A673 (cell line): ENCODE results near the gene CRYBG2. TPM values are rescaled to one million over a fixed set of nuclear protein-coding genes. Genes with fewer than 3 reads are reported as not detected.

Experiments used
- BruUV-seq: library from RNA; stranded (reverse); fragments of 400-500 nt; replicated peaks from 2 replicates; lab custom pipeline; 2021; lab: Mats Ljungman, UMichigan
- CTCF ChIA-PET: fragments of 300-600 bp; sonication (Branson Sonifier 250); formaldehyde crosslinking; loops from one replicate; lab custom pipeline; 2022; ENCODE audit warnings: antibody characterized with exemption; lab: Charles Lee
- POLR2A ChIA-PET: fragments of 300-600 bp; sonication (Branson Sonifier 250); formaldehyde crosslinking; loops from one replicate; lab custom pipeline; 2022; ENCODE audit warnings: antibody characterized with exemption; ENCODE audit not compliant: low non-redundant PET; lab: Charles Lee
- DNase-seq: peaks from one replicate; pipeline ENCODE4 v3.0.0-alpha.2; 2015; ENCODE audit warnings: low spot score
- H3K27ac ChIP-seq: fragments of 200-600 bp; sonication (generic); 2 replicates; pipeline ENCODE4 v1.5.1; 2016; ENCODE audit warnings: mixed run types, low read depth, mild to moderate bottlenecking, mixed read lengths, antibody characterized with exemption, low read length; ENCODE audit not compliant: poor library complexity, severe bottlenecking
- H3K27me3 ChIP-seq: fragments of 200-600 bp; sonication (generic); replicated peaks from 2 replicates; pipeline ENCODE4 v1.6.1; 2017; ENCODE audit warnings: mixed run types, low read depth, mild to moderate bottlenecking, mixed read lengths, antibody characterized with exemption, low read length; ENCODE audit not compliant: insufficient read depth, poor library complexity
- H3K36me3 ChIP-seq: fragments of 200-600 bp; sonication (generic); 2 replicates; pipeline ENCODE4 v1.6.1; 2016; ENCODE audit warnings: mixed run types, mild to moderate bottlenecking, mixed read lengths, antibody characterized with exemption, low read length; ENCODE audit not compliant: insufficient read depth, poor library complexity, severe bottlenecking
- H3K4me1 ChIP-seq: fragments of 200-600 bp; sonication (generic); 2 replicates; pipeline ENCODE4 v1.6.1; 2017; ENCODE audit warnings: mixed run types, mild to moderate bottlenecking, mixed read lengths, antibody characterized with exemption, low read length; ENCODE audit not compliant: insufficient read depth, poor library complexity, severe bottlenecking
- H3K4me3 ChIP-seq: fragments of 200-600 bp; sonication (generic); 2 replicates; pipeline ENCODE4 v1.5.1; 2016; ENCODE audit warnings: low read depth, mixed run types, mild to moderate bottlenecking, mixed read lengths, low read length; ENCODE audit not compliant: poor library complexity, severe bottlenecking
- H3K9me3 ChIP-seq: fragments of 200-600 bp; sonication (generic); 2 replicates; pipeline ENCODE4 v1.6.1; 2016; ENCODE audit warnings: mixed run types, low read depth, mild to moderate bottlenecking, mixed read lengths, antibody characterized with exemption, low read length; ENCODE audit not compliant: poor library complexity, severe bottlenecking
- CTCF ChIP-seq: fragments of 300-800, 200-600 bp; sonication (generic); conservative IDR thresholded peaks from 2 replicates; pipeline ENCODE4 v1.5.1; 2017; ENCODE audit warnings: low read depth, mild to moderate bottlenecking, antibody characterized with exemption, low read length, moderate library complexity, mixed read lengths
- EZH2 ChIP-seq: fragments of 200-600 bp; sonication (generic); IDR thresholded peaks from 2 replicates; pipeline ENCODE4 v1.6.1; 2017; ENCODE audit warnings: borderline replicate concordance, low read depth, mild to moderate bottlenecking, mixed read lengths, antibody characterized with exemption, low read length; ENCODE audit not compliant: poor library complexity, severe bottlenecking
- intact Hi-C: fragments of 100-400 bp; cut with micrococcal nuclease; formaldehyde crosslinking; loops from one replicate; pipeline ENCODE4 v1.10.0; 2022; ENCODE audit not compliant: unreplicated experiment
- total RNA-seq: library from RNA; stranded (reverse); gene quantifications from 2 replicates; pipeline ENCODE4 v1.2.3, GENCODE V29; 2021

CRYBG2 gene
- total RNA-seq, 1 experiment from 2014 or later, result not detected

DNA sequence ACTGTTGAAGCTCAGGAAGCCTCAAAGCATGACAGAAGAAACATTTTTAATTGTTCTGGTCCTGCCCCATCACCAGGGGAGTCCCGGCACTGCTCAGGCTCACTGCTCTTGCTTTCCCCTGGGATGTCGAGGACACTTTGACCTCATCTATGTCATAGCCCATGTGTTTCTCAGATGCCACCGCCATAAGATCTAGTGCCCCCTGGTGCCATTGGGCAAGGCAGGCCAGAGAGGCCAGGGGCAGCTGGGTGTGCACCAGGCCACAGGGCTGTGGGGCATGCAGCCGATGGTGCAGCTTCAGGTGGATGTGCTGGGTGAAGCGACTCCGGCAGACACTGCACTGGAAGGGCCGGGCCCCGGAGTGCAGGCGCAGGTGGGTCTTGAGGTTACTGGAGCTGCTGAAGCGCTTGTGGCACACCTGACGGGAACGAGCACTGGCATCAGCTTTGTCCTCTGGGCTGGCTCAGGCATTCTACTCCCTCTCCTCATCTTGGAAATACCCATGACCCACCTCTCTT is 7.7 kb upstream of the CRYBG2 start:
- BruUV-seq, result no TSS peak
- intact Hi-C loops, result no loop called here
- CTCF ChIA-PET, result interaction anchor here (1.3 kb wide), 1 partner anchor 55 kb away, joined by 4 read pairs; no protein-coding TSS in a partner anchor
- TF ChIP-seq CTCF (no peak), EZH2 (no peak)
- no peak for DNase-seq
- Histone ChIP-seq H3K9me3 (no peaks in the 10 kb centered on the region), H3K36me3 (no peaks in the 10 kb centered on the region), H3K27ac (no peak overlapping the region), H3K27me3 (peaks cover 29% of the 10 kb centered on the region), H3K4me3 (no peak overlapping the region), H3K4me1 (no peaks in the 10 kb centered on the region)
- POLR2A ChIA-PET, result no interaction called here

- ChIA-PET CTCF (interaction anchor here (1.3 kb wide), 1 partner anchor 56 kb away, joined by 4 read pairs; no protein-coding TSS in a partner anchor), POLR2A (no interaction called here)
- intact Hi-C loops, result no loop called here
- DNase-seq, result no peak
- Histone ChIP-seq H3K36me3 (no peaks in the 10 kb centered on the region), H3K4me1 (no peaks in the 10 kb centered on the region), H3K9me3 (no peaks in the 10 kb centered on the region), H3K4me3 (peak overlapping the region; percentile 39), H3K27ac (no peak overlapping the region), H3K27me3 (peaks cover 29% of the 10 kb centered on the region)
- no TSS peak for BruUV-seq
- no peak for TF ChIP-seq CTCF
- no peak for TF ChIP-seq EZH2
Observed at GRCh38 chr1:26360807-26361604, 7.1 kb upstream of the CRYBG2 start.

- Histone ChIP-seq H3K27me3 (peaks cover 29% of the 10 kb centered on the region), H3K27ac (no peak overlapping the region), H3K4me3 (peak overlapping the region; percentile 39), H3K9me3 (no peaks in the 10 kb centered on the region), H3K4me1 (no peaks in the 10 kb centered on the region), H3K36me3 (no peaks in the 10 kb centered on the region)
- DNase-seq, result no peak
- TF ChIP-seq EZH2 (no peak), CTCF (no peak)
- intact Hi-C loops, result no loop called here
- no TSS peak for BruUV-seq
- POLR2A ChIA-PET, result interaction anchor here (0.7 kb wide), 1 partner anchor 18 kb away, joined by 3 read pairs; no protein-coding TSS in a partner anchor
- CTCF ChIA-PET, result no interaction called here
Observed at GRCh38 chr1:26359981-26360806, 6.3 kb upstream of the CRYBG2 start.
